Measurements from ENCODE around the gene METTL5. TPM values are rescaled to one million over a fixed set of nuclear protein-coding genes. Genes with fewer than 3 reads are reported as not detected.

METTL5 gene
- total and polyA plus RNA-seq, 9 of the 15 experiments (the other 6 are each of a cell fraction or from before 2014, with no cell fraction given): 149 to 471 (median 224) TPM

DNA sequence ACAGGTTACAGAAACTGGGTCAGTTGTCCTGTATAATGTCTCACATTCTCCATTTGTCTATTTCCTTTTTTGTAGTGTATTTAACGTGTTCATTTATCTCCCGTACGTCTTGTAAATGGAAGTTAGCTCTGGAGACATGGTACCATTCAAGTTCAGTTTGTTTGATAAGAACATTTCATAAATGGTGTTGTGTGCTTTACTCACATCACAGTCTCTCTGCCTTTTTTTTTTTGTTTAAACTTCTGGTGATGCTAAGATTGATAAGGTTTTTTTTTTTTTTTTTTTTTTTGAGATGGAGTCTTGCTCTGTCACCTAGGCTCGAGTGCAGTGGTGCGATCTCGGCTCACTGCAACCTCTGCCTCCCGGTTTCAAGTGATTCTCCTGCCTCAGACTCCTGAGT lies 44.2 kb upstream of the METTL5 start (continued):
- no peak for TF ChIP-seq TFAP4 (CRISPR knock-in tag; IDR thresholded peaks at IDR 0.05; ENCODE audit: borderline replicate concordance)
- no peak for TF ChIP-seq XRCC3 (IDR thresholded peaks at IDR 0.05)
- TF ChIP-seq SREBF1 (IDR thresholded peaks at IDR 0.05; ENCODE audit: borderline replicate concordance, low read depth, low read length): no peak
- TF ChIP-seq ZNF384 (IDR thresholded peaks at IDR 0.05; ENCODE audit: low read depth, low read length): peak; percentile 97
- TF ChIP-seq HNRNPK (IDR thresholded peaks at IDR 0.05; ENCODE audit: low read depth, low read length, poor library complexity, severe bottlenecking): no peak
- TF ChIP-seq HMGN3 (IDR thresholded peaks at IDR 0.05; ENCODE audit: borderline replicate concordance, extremely low read depth, insufficient read length, low read depth, low read length): no peak
- TF ChIP-seq ZC3H8 (IDR thresholded peaks at IDR 0.05): no peak
- 0 out of 2 replicates have a peak, but pooled peaks have one; percentile 49 for TF ChIP-seq ZBTB40 (IDR thresholded peaks at IDR 0.05)
- no peak for TF ChIP-seq ZBTB40 (CRISPR knock-in tag; IDR thresholded peaks at IDR 0.05)
- peak; percentile 39; the same call in 1 of the 2 replicates for TF ChIP-seq SMARCE1 (IDR thresholded peaks at IDR 0.05)
- 0 out of 3 replicates have a peak, but pooled peaks of 1 of the 2 experiments have one; percentile 37 for TF ChIP-seq CBX3 (IDR thresholded peaks at IDR 0.05; ENCODE audit: borderline replicate concordance in 1 of 2, low read length in 2 of 2)
- TF ChIP-seq ZNF263 (CRISPR knock-in tag; IDR thresholded peaks at IDR 0.05; ENCODE audit: borderline replicate concordance): no peak
- peak; percentile 80 for TF ChIP-seq GATA2 (CRISPR knock-in tag; IDR thresholded peaks at IDR 0.05)
- TF ChIP-seq ZNF431 (CRISPR knock-in tag; IDR thresholded peaks at IDR 0.05): no peak
- no peak for TF ChIP-seq ZNF395 (CRISPR knock-in tag; IDR thresholded peaks at IDR 0.05)
- TF ChIP-seq ESRRB (CRISPR knock-in tag; IDR thresholded peaks at IDR 0.05; ENCODE audit: borderline replicate concordance): no peak
- no peak for TF ChIP-seq KDM4B (IDR thresholded peaks at IDR 0.05; ENCODE audit: borderline replicate concordance in 2 of 2, low read depth in 1 of 2)
- TF ChIP-seq SMARCA4 (IDR thresholded peaks at IDR 0.05): peak; percentile 66
- 0 out of 2 replicates have a peak, but pooled peaks have one; percentile 15 for TF ChIP-seq TRIM28 (IDR thresholded peaks at IDR 0.05)

All from K562 (cell line).